ENCODE data around the gene HHAT.

- TF ChIP-seq CTCF (IDR thresholded peaks at IDR 0.05) (no peak), POLR2A (IDR thresholded peaks at IDR 0.05) (no peak)
Measured at GRCh38 chr1:210376836-210377372, 48.2 kb downstream of the HHAT start.

Measured in testis (tissue), 2 donors.